Glutamatergic neuron (in vitro differentiated cells): Measurements from ENCODE around the gene SLC40A1. TPM values are rescaled to one million over a fixed set of nuclear protein-coding genes. Genes with fewer than 3 reads are reported as not detected.
A peak's percentile ranks its signal among the peaks of the same experiment; 100 is the strongest.

Experiments used
- DNase-seq: peaks from one replicate; pipeline ENCODE4 v3.0.0; 2022
- H3K27ac Mint-ChIP-seq: one replicate; pipeline ENCODE4 v1.8.0; 2020; ENCODE audit warnings: mild to moderate bottlenecking, mixed read lengths, inconsistent platforms; ENCODE audit not compliant: unreplicated experiment
- H3K27me3 Mint-ChIP-seq: one replicate; pipeline ENCODE4 v1.8.0; 2020; ENCODE audit warnings: mild to moderate bottlenecking, moderate library complexity, mixed read lengths, inconsistent platforms; ENCODE audit not compliant: unreplicated experiment
- H3K36me3 Mint-ChIP-seq: one replicate; pipeline ENCODE4 v1.8.0; 2020; ENCODE audit warnings: mild to moderate bottlenecking, mixed read lengths, inconsistent platforms; ENCODE audit not compliant: unreplicated experiment
- H3K4me1 Mint-ChIP-seq: one replicate; pipeline ENCODE4 v1.8.0; 2020; ENCODE audit warnings: mild to moderate bottlenecking, low read depth, mixed read lengths, inconsistent platforms; ENCODE audit not compliant: unreplicated experiment
- H3K4me3 Mint-ChIP-seq: one replicate; pipeline ENCODE4 v1.8.0; 2020; ENCODE audit warnings: mild to moderate bottlenecking, mixed read lengths, inconsistent platforms; ENCODE audit not compliant: unreplicated experiment
- H3K9me3 Mint-ChIP-seq: one replicate; pipeline ENCODE4 v1.8.0; 2020; ENCODE audit warnings: mild to moderate bottlenecking, moderate library complexity, mixed read lengths, inconsistent platforms; ENCODE audit not compliant: unreplicated experiment
- total RNA-seq: library from RNA; stranded (reverse); fragmentation: NEBNext Ultra II Directional; extraction: Animal tissue kit (Norgen Biotek cat#: 25700); gene quantifications from one replicate; pipeline ENCODE4 v1.2.1, GENCODE V29; 2021; ENCODE audit not compliant: unreplicated experiment
- TF ChIP-seq, protein P1 (sequence below): fragments of 200-600 bp; sonication (generic); IDR thresholded peaks from one replicate; pipeline ENCODE4 v1.5.0; 2021; ENCODE audit not compliant: partially characterized antibody, unreplicated experiment

Gene SLC40A1
- total RNA-seq, 1 donor from 2014 or later = 0.56 TPM

DNA sequence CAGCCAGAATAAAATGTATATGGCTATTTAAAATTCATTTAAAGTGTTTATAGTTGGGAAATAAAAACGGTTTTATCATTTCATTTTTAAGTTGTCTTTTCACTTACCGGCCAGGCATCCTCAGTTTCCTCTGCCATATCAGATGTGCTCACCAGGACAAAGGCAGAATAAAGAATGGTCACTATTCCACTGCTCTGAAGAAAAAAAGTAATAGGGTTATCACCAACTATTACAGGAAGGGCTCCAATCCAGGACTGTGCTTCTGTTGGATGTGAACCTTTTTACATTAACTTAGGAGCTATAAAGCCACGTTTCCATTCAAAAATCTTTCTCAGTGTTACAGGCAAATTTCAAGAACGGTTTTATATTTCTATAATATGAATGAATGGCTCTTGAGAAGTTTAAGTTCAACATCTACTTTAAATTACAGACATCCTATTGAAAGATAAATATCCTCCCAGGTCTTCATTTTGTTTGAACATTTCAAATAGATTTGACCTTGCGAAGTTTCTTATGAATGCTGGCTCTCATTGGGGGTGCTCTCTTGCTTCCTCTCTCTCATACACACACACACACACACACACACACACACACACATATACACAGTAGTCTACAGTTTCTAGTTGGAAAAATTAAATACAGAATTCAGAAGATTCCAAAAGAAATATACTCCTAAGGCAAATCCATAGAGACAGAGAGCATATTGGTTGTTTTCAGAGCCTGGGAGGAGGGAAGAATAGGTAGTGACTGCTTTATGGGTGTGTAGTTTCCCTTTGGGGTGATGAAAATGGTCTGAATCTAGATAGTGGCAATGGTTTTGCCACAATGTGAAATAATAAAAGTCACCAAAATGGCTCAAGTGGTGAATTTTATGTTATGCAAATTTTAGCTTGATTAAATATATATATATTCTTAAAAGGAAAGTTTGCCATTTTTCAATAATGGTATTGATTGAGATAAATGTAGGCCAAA, 2.9 kb upstream of the SLC40A1 start:
- Mint-ChIP-seq H3K9me3 (no peaks in the 10 kb centered on the region), H3K36me3 (no peaks in the 10 kb centered on the region), H3K4me3 (no peak overlapping the region), H3K4me1 (peaks cover 7% of the 10 kb centered on the region), H3K27me3 (peaks cover 10% of the 10 kb centered on the region), H3K27ac (no peak overlapping the region)
- DNase-seq = no peak
- TF ChIP-seq, protein P1, sequence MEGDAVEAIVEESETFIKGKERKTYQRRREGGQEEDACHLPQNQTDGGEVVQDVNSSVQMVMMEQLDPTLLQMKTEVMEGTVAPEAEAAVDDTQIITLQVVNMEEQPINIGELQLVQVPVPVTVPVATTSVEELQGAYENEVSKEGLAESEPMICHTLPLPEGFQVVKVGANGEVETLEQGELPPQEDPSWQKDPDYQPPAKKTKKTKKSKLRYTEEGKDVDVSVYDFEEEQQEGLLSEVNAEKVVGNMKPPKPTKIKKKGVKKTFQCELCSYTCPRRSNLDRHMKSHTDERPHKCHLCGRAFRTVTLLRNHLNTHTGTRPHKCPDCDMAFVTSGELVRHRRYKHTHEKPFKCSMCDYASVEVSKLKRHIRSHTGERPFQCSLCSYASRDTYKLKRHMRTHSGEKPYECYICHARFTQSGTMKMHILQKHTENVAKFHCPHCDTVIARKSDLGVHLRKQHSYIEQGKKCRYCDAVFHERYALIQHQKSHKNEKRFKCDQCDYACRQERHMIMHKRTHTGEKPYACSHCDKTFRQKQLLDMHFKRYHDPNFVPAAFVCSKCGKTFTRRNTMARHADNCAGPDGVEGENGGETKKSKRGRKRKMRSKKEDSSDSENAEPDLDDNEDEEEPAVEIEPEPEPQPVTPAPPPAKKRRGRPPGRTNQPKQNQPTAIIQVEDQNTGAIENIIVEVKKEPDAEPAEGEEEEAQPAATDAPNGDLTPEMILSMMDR = no peak

DNA sequence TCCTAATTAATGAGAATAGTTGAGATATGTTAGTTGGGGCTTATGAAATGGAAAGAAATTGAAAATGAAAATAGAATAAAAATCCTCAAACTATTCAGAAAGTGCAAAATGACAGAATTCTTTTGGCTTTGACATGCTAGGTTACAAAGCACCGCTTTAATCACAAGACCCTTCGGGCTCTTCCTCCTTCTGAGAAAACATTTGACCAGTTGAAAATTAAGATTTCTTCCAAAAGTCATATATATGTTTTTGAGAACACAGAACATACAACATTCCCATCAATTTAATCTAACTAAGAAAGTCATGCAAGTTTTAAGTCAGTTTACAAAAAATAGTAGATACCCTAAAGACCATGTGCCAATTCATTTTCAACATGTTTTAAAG, 2.2 kb upstream of the SLC40A1 start:
- Mint-ChIP-seq H3K27me3 (peaks cover 12% of the 10 kb centered on the region), H3K9me3 (no peaks in the 10 kb centered on the region), H3K27ac (no peak overlapping the region), H3K4me1 (peaks cover 7% of the 10 kb centered on the region), H3K36me3 (no peaks in the 10 kb centered on the region), H3K4me3 (no peak overlapping the region)
- DNase-seq = no peak
- TF ChIP-seq, protein P1 = no peak

- Mint-ChIP-seq H3K27ac (no peak overlapping the region), H3K4me1 (peaks cover 7% of the 10 kb centered on the region), H3K9me3 (no peaks in the 10 kb centered on the region), H3K27me3 (peaks cover 12% of the 10 kb centered on the region), H3K36me3 (no peaks in the 10 kb centered on the region), H3K4me3 (peak overlapping the region; percentile 53)
- DNase-seq = no peak
- TF ChIP-seq, protein P1 = no peak
These were observed 1.7 kb upstream of the SLC40A1 start for GRCh38 chr2:189582140-189582808.

GRCh38 chr2:189581354-189582139, 961 bp upstream of the SLC40A1 start:
- Mint-ChIP-seq H3K27ac (no peak overlapping the region), H3K9me3 (no peaks in the 10 kb centered on the region), H3K4me1 (peaks cover 7% of the 10 kb centered on the region), H3K36me3 (no peaks in the 10 kb centered on the region), H3K4me3 (peak overlapping the region; percentile 78), H3K27me3 (peaks cover 12% of the 10 kb centered on the region)
- peak; percentile 22 for DNase-seq
- TF ChIP-seq, protein P1 = no peak
